Measurements from ENCODE around the gene CFD. TPM values are rescaled to one million over a fixed set of nuclear protein-coding genes. Genes with fewer than 3 reads are reported as not detected.

CFD gene
- 100 to 1,000 TPM; 101 to 393 (median 259) TPM for total RNA-seq

GRCh38 chr19:858868-859843, at the start of gene CFD:
Gene CFD, plus strand, starts transcription at chr19:859664. Its CDS starts 26 bp downstream, at chr19:859690.
- Histone ChIP-seq H3K27ac (peak within 1 kb of the TSS; percentile 58 to 87 (median 71)), H3K27me3 (peaks cover 0 to 2% (median 0%) of the 10 kb centered on the region in 4 donors), H3K4me1 (peaks cover 23 to 55% (median 39%) of the 10 kb centered on the region in 4 donors), H3K36me3 (no peaks in the 10 kb centered on the region), H3K9me3 (no peaks in the 10 kb centered on the region), H3K4me3 (peak within 1 kb of the TSS; percentile 39 to 57 (median 46))
- 40 to 43% methylated on average over 8 to 15 of the region's 24 CpGs for WGBS, 2 donors
- DNase-seq (peak; percentile 69 to 92), ATAC-seq (ENCODE audit: low FRiP score in 2 of 2) (peak in 1 of 2 donors; percentile 78)
- TF ChIP-seq EP300 (IDR thresholded peaks at IDR 0.05) (no peak), POLR2AphosphoS5 (IDR thresholded peaks at IDR 0.05) (peak; percentile 58 to 68), POLR2A (IDR thresholded peaks at IDR 0.05) (peak in 1 of 4 donors; percentile 87)

GRCh38 chr19:810077-810855, 49.2 kb upstream of the CFD start:
- peaks cover 73 to 92% (median 83%) of the 10 kb centered on the region in 4 donors for H3K36me3 ChIP-seq
- peak in 1 of 2 donors; percentile 67 for DNase-seq
- H3K9me3 ChIP-seq: no peaks in the 10 kb centered on the region
- peaks cover 0 to 12% (median 0%) of the 10 kb centered on the region in 4 donors for H3K4me1 ChIP-seq
- TF ChIP-seq, protein P1, sequence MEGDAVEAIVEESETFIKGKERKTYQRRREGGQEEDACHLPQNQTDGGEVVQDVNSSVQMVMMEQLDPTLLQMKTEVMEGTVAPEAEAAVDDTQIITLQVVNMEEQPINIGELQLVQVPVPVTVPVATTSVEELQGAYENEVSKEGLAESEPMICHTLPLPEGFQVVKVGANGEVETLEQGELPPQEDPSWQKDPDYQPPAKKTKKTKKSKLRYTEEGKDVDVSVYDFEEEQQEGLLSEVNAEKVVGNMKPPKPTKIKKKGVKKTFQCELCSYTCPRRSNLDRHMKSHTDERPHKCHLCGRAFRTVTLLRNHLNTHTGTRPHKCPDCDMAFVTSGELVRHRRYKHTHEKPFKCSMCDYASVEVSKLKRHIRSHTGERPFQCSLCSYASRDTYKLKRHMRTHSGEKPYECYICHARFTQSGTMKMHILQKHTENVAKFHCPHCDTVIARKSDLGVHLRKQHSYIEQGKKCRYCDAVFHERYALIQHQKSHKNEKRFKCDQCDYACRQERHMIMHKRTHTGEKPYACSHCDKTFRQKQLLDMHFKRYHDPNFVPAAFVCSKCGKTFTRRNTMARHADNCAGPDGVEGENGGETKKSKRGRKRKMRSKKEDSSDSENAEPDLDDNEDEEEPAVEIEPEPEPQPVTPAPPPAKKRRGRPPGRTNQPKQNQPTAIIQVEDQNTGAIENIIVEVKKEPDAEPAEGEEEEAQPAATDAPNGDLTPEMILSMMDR (IDR thresholded peaks at IDR 0.05): no peak
- no peak for TF ChIP-seq POLR2A (IDR thresholded peaks at IDR 0.05)
- no peak for TF ChIP-seq POLR2AphosphoS5 (IDR thresholded peaks at IDR 0.05)
- TF ChIP-seq EP300 (IDR thresholded peaks at IDR 0.05): no peak
- 85 to 91% methylated on average over 16 to 28 of the region's 30 CpGs for WGBS, 2 donors
- H3K27ac ChIP-seq: no peak overlapping the region
- H3K4me3 ChIP-seq: no peak overlapping the region
- ATAC-seq (ENCODE audit: low FRiP score in 2 of 2): no peak
- no peaks in the 10 kb centered on the region for H3K27me3 ChIP-seq

DNA sequence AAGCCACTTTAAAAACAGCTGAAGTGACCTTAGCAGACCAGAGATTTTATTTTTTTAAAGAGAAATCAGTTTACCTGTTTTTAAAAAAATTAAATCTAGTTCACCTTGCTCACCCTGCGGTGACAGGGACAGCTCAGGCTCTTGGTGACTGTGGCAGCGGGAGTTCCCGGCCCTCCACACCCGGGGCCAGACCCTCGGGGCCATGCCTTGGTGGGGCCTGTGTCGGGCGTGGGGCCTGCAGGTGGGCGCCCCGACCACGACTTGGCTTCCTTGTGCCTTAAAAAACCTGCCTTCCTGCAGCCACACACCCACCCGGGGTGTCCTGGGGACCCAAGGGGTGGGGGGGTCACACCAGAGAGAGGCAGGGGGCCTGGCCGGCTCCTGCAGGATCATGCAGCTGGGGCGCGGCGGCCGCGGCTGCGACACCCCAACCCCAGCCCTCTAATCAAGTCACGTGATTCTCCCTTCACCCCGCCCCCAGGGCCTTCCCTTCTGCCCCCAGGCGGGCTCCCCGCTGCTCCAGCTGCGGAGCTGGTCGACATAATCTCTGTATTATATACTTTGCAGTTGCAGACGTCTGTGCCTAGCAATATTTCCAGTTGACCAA, 48.5 kb upstream of the CFD start:
- Histone ChIP-seq H3K9me3 (no peaks in the 10 kb centered on the region), H3K27ac (no peak overlapping the region), H3K4me3 (no peak overlapping the region), H3K27me3 (no peaks in the 10 kb centered on the region), H3K4me1 (peaks cover 0 to 12% (median 0%) of the 10 kb centered on the region in 4 donors), H3K36me3 (peaks cover 66 to 87% (median 75%) of the 10 kb centered on the region in 4 donors)
- TF ChIP-seq, protein P1 (IDR thresholded peaks at IDR 0.05): no peak
- no peak for TF ChIP-seq POLR2A (IDR thresholded peaks at IDR 0.05)
- no peak for TF ChIP-seq POLR2AphosphoS5 (IDR thresholded peaks at IDR 0.05)
- no peak for TF ChIP-seq EP300 (IDR thresholded peaks at IDR 0.05)
- ATAC-seq (ENCODE audit: low FRiP score in 2 of 2) (no peak), DNase-seq (peak in 1 of 2 donors; percentile 83)
- 90 to 91% methylated on average over 22 of the region's 25 CpGs for WGBS, 2 donors

GRCh38 chr19:811506-812048, 47.9 kb upstream of the CFD start:
- Histone ChIP-seq H3K9me3 (no peaks in the 10 kb centered on the region), H3K4me1 (peaks cover 0 to 12% (median 0%) of the 10 kb centered on the region in 4 donors), H3K36me3 (peaks cover 60 to 81% (median 70%) of the 10 kb centered on the region in 4 donors), H3K27me3 (no peaks in the 10 kb centered on the region), H3K4me3 (no peak overlapping the region), H3K27ac (no peak overlapping the region)
- DNase-seq: peak in 1 of 2 donors; percentile 73
- WGBS, 2 donors: 96% methylated on average over 20 of the region's 20 CpGs
- ATAC-seq (ENCODE audit: low FRiP score in 2 of 2): no peak
- TF ChIP-seq, protein P1 (IDR thresholded peaks at IDR 0.05): no peak
- no peak for TF ChIP-seq EP300 (IDR thresholded peaks at IDR 0.05)
- TF ChIP-seq POLR2AphosphoS5 (IDR thresholded peaks at IDR 0.05): no peak
- TF ChIP-seq POLR2A (IDR thresholded peaks at IDR 0.05): no peak
